Cardiac muscle cell (in vitro differentiated cells and primary cell): ENCODE results near the gene RPL10A. TPM values are rescaled to one million over a fixed set of nuclear protein-coding genes. Genes with fewer than 3 reads are reported as not detected.
"Not testable (repeated sequence)": the region's sequence is repeated elsewhere in the genome, so short reads cannot be mapped to it uniquely, and the experiment has no call there.

Experiments
- DNase-seq, 2 donors: peaks; one replicate each; pipeline versions ENCODE4 v3.0.0 to v3.0.0-alpha.2; 2010 to 2017; ENCODE audit warnings: low read depth in 1 of 2, low spot score in 1 of 2
- H3K27ac ChIP-seq: fragments of 200-600 bp; sonication (generic); 2 replicates; pipeline ENCODE4 v1.5.1; 2016
- H3K27me3 ChIP-seq: fragments of 200-600 bp; sonication (generic); 2 replicates; pipeline ENCODE4 v1.6.0; 2016; ENCODE audit warnings: control low read depth
- H3K36me3 ChIP-seq: fragments of 200-600 bp; sonication (generic); 2 replicates; pipeline ENCODE4 v1.5.1; 2016; ENCODE audit warnings: control low read depth
- H3K4me1 ChIP-seq: fragments of 200-600 bp; sonication (generic); 2 replicates; pipeline ENCODE4 v1.8.1; 2017; ENCODE audit warnings: low read depth, mild to moderate bottlenecking, mixed run types
- H3K4me3 ChIP-seq: fragments of 200-600 bp; sonication (generic); 2 replicates; pipeline ENCODE4 v1.5.1; 2016; ENCODE audit warnings: mild to moderate bottlenecking
- H3K9me3 ChIP-seq: fragments of 200-600 bp; sonication (generic); 2 replicates; pipeline ENCODE4 v1.5.1; 2017; ENCODE audit warnings: low read depth, mild to moderate bottlenecking, control low read depth
- CTCF ChIP-seq: IDR thresholded peaks from 2 replicates; pipeline ENCODE4 v1.5.1; 2012; ENCODE audit warnings: low read depth, mild to moderate bottlenecking, low read length
- polyA plus RNA-seq: library from polyadenylated mRNA; unstranded; fragments of >200 nt; fragmentation: Nextera tagmentation; extraction: Ambion mirVana; gene quantifications from 2 replicates; pipeline ENCODE4 v1.2.1, GENCODE V29; 2016
- total RNA-seq: library from RNA; depleted of rRNA; stranded (reverse); fragments of >200 nt; gene quantifications from 2 replicates; pipeline ENCODE4 v1.2.3, GENCODE V29; 2016

Gene RPL10A
- total and polyA plus RNA-seq, 2 experiments from 2014 or later: 390 to 1,095 TPM

GRCh38 chr6:35511562-35511941 is 43.4 kb downstream of the RPL10A start:
- Histone ChIP-seq H3K36me3 (no peaks in the 10 kb centered on the region), H3K4me3 (no peak overlapping the region), H3K27ac (no peak overlapping the region), H3K4me1 (peaks cover 9% of the 10 kb centered on the region), H3K9me3 (no peaks in the 10 kb centered on the region), H3K27me3 (no peaks in the 10 kb centered on the region)
- no peak for TF ChIP-seq CTCF
- no peak for DNase-seq

- Histone ChIP-seq H3K36me3 (no peaks in the 10 kb centered on the region), H3K27me3 (no peaks in the 10 kb centered on the region), H3K27ac (no peak overlapping the region), H3K4me1 (peaks cover 9% of the 10 kb centered on the region), H3K9me3 (no peaks in the 10 kb centered on the region), H3K4me3 (no peak overlapping the region)
- DNase-seq: no peak
- TF ChIP-seq CTCF: no peak
Observed at GRCh38 chr6:35512006-35512405, 43.8 kb downstream of the RPL10A start.

GRCh38 chr6:35512740-35513139 is 44.5 kb downstream of the RPL10A start, which contains the start of gene TULP1:
Gene TULP1 (minus strand): TSS chr6:35512896. CDS start chr6:35512858, 38 bp downstream.
- no peaks in the 10 kb centered on the region for H3K27me3 ChIP-seq
- no peak within 1 kb of the TSS for H3K4me3 ChIP-seq
- no peak within 1 kb of the TSS for H3K27ac ChIP-seq
- no peak for TF ChIP-seq CTCF
- H3K36me3 ChIP-seq: no peaks in the 10 kb centered on the region
- no peak for DNase-seq
- H3K4me1 ChIP-seq: peaks cover 9% of the 10 kb centered on the region
- H3K9me3 ChIP-seq: no peaks in the 10 kb centered on the region

GRCh38 chr6:35514587-35514986 is 46.4 kb downstream of the RPL10A start:
- Histone ChIP-seq H3K9me3 (no peaks in the 10 kb centered on the region), H3K4me3 (no peak overlapping the region), H3K4me1 (peaks cover 9% of the 10 kb centered on the region), H3K36me3 (no peaks in the 10 kb centered on the region), H3K27ac (no peak overlapping the region), H3K27me3 (no peaks in the 10 kb centered on the region)
- no peak for TF ChIP-seq CTCF
- no peak for DNase-seq

GRCh38 chr6:35515939-35516338 is 47.7 kb downstream of the RPL10A start:
- not testable (repeated sequence) for H3K36me3 ChIP-seq, H3K4me3 ChIP-seq, H3K27ac ChIP-seq, H3K4me1 ChIP-seq, DNase-seq, H3K9me3 ChIP-seq, H3K27me3 ChIP-seq

GRCh38 chr6:35516712-35517111 is 48.5 kb downstream of the RPL10A start:
- no peak for DNase-seq
- H3K27me3 ChIP-seq: no peaks in the 10 kb centered on the region
- H3K4me3 ChIP-seq: no peak overlapping the region
- no peaks in the 10 kb centered on the region for H3K36me3 ChIP-seq
- H3K27ac ChIP-seq: no peak overlapping the region
- H3K9me3 ChIP-seq: no peaks in the 10 kb centered on the region
- no peaks in the 10 kb centered on the region for H3K4me1 ChIP-seq
- no peak for TF ChIP-seq CTCF

GRCh38 chr6:35517978-35518377 is 49.8 kb downstream of the RPL10A start:
- not testable (repeated sequence) for H3K27ac ChIP-seq, H3K27me3 ChIP-seq

More at GRCh38 chr6:35517978-35518377, 49.8 kb downstream of the RPL10A start:
- H3K4me3 ChIP-seq, H3K4me1 ChIP-seq, DNase-seq, H3K36me3 ChIP-seq, H3K9me3 ChIP-seq: not testable (repeated sequence)
